Activated CD8-positive, alpha-beta memory T cell treated with anti-CD3 and anti-CD28 coated beads, Interleukin-2, amount 10 ng/mL, durations not matched to agents 7 days and 5 days (primary cell): Measurements from ENCODE around the gene TFG. TPM values are rescaled to one million over a fixed set of nuclear protein-coding genes. Genes with fewer than 3 reads are reported as not detected.

Experiments
- ATAC-seq: fragments of 150-1000 bp; cut with Tn5 transposase; one replicate; pipeline ENCODE4 v1.10.0; 2021; ENCODE audit warnings: moderate library complexity
- CTCF ChIA-PET: fragments of 350-600 bp; sonication (Branson Sonifier 250); formaldehyde crosslinking; loops from one replicate; lab custom pipeline; 2021; ENCODE audit warnings: antibody characterized with exemption; lab: Charles Lee
- DNase-seq: peaks from one replicate; pipeline ENCODE4 v3.0.0-alpha.2; 2020
- H3K27ac Mint-ChIP-seq: one replicate; pipeline ENCODE4 v1.8.0; 2021; ENCODE audit warnings: mild to moderate bottlenecking, mixed read lengths
- H3K27me3 Mint-ChIP-seq: one replicate; pipeline ENCODE4 v1.8.0; 2021; ENCODE audit warnings: mixed read lengths
- H3K36me3 Mint-ChIP-seq: one replicate; pipeline ENCODE4 v1.8.0; 2021; ENCODE audit warnings: mild to moderate bottlenecking, mixed read lengths
- H3K4me1 Mint-ChIP-seq: one replicate; pipeline ENCODE4 v1.8.0; 2021; ENCODE audit warnings: mixed read lengths
- H3K4me3 Mint-ChIP-seq: one replicate; pipeline ENCODE4 v1.8.0; 2021; ENCODE audit warnings: mild to moderate bottlenecking, moderate library complexity, mixed read lengths
- H3K9me3 Mint-ChIP-seq: one replicate; pipeline ENCODE4 v1.8.0; 2022; ENCODE audit warnings: low read depth, mixed read lengths
- total RNA-seq, 2 experiments: library from RNA; stranded (reverse); gene quantifications; one replicate each; pipeline ENCODE4 v1.2.3, GENCODE V29; 2021

The TFG gene
- total RNA-seq, 2 experiments from 2014 or later: 44.0 to 49.0 TPM

DNA sequence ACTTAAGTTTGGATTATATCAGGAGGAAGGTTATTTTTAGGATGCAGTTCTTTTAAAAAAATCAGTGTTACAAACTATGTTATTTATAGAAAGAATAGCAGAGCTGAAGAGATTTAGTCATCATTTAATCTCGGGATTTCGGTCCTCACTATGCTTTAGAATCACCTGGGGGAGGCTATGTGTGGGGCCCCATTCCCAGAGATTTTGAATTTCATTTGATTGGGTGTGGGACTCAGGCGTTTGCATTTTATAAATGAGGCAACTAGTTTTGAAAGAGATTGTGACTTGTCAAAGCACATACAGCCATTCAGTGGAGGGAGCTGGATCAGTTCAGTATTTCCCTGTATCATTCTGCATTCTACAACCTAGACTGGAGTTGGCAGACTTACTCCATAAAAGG, 36.8 kb downstream of the TFG start:
- Mint-ChIP-seq H3K27me3 (no peaks in the 10 kb centered on the region), H3K36me3 (peaks cover 49% of the 10 kb centered on the region)
- no peak for DNase-seq

GRCh38 chr3:100748220-100748619, 38.9 kb downstream of the TFG start:
- peaks cover 47% of the 10 kb centered on the region for H3K36me3 Mint-ChIP-seq
- H3K9me3 Mint-ChIP-seq: no peaks in the 10 kb centered on the region
- no peaks in the 10 kb centered on the region for H3K4me1 Mint-ChIP-seq
- H3K27me3 Mint-ChIP-seq: no peaks in the 10 kb centered on the region
- CTCF ChIA-PET: no interaction called here
- no peak overlapping the region for H3K4me3 Mint-ChIP-seq
- no peak for DNase-seq
- no peak for ATAC-seq
- no peak overlapping the region for H3K27ac Mint-ChIP-seq

More for the DNA sequence above, 36.8 kb downstream of the TFG start:
- no peak for ATAC-seq
- CTCF ChIA-PET: no interaction called here
- Mint-ChIP-seq H3K27ac (no peak overlapping the region), H3K9me3 (no peaks in the 10 kb centered on the region), H3K4me3 (no peak overlapping the region), H3K4me1 (no peaks in the 10 kb centered on the region)

GRCh38 chr3:100748967-100749366, 39.7 kb downstream of the TFG start:
- no peaks in the 10 kb centered on the region for H3K4me1 Mint-ChIP-seq
- no peak for DNase-seq
- H3K36me3 Mint-ChIP-seq: peaks cover 51% of the 10 kb centered on the region
- CTCF ChIA-PET: no interaction called here
- H3K27me3 Mint-ChIP-seq: no peaks in the 10 kb centered on the region
- no peaks in the 10 kb centered on the region for H3K9me3 Mint-ChIP-seq
- no peak for ATAC-seq
- no peak overlapping the region for H3K27ac Mint-ChIP-seq
- no peak overlapping the region for H3K4me3 Mint-ChIP-seq

DNA sequence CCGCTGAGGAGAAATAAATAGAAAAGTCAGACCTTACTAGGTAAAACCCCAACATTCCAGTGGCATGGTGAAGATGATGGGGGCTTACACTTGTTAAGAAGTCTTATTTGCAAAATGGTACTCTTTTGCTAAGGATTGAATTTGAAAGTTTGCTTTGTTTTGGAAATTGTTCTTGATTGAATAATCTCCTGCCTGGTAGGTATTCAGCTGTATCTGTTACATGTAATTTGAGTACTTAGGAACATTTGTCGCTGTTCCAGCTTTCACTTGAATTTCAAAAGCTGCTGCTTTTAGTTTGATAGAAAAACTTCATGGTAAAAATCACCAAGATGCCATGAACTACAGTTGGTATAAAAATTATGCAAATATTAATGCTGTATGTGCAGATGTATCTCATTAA, 44.6 kb downstream of the TFG start:
- Mint-ChIP-seq H3K27me3 (no peaks in the 10 kb centered on the region), H3K36me3 (peaks cover 30% of the 10 kb centered on the region), H3K9me3 (no peaks in the 10 kb centered on the region), H3K4me3 (no peak overlapping the region), H3K27ac (no peak overlapping the region), H3K4me1 (no peaks in the 10 kb centered on the region)
- CTCF ChIA-PET: interaction anchor here (0.6 kb wide), 1 partner anchor 454 kb away, joined by 3 read pairs; no protein-coding TSS in a partner anchor
- ATAC-seq (no peak), DNase-seq (no peak)

DNA sequence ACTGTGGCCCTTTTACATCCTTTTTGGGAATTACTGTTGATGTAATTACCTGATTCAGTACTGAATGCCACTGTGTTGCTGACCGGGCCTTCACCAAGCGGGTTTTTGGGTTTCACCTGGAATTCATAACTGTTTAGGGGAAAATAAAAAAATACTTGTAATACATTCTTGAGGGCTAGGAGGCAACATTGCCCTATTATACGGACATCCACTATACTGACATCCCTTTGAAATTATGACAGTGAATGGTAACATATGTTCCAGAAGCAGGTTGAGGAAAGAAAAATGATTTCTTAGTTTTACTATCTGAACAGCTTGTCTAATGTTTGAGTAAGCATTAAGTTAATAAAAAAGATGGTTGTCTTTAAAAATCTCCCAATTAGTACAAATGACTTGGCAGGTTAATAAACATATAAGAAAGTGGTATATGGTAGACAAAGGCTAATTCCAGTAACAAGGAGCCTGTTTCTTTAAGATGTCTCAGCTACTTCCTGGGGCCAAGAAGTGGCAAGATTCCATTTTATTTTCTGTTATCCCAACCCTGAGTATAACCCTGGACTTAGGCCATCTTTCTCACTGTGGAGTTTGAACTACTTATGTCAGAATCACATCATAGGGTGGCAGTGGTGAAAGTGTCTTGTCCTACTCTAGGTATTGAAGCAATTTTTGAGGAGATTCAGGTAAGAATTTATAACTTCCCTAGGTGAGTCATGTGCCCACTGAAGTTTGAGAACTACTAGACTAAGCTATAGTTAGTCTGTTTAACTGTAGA, 45.5 kb downstream of the TFG start:
- no peak overlapping the region for H3K4me3 Mint-ChIP-seq
- H3K27me3 Mint-ChIP-seq: no peaks in the 10 kb centered on the region
- CTCF ChIA-PET: no interaction called here
- H3K36me3 Mint-ChIP-seq: peaks cover 27% of the 10 kb centered on the region
- no peak for ATAC-seq
- peaks cover 3% of the 10 kb centered on the region for H3K4me1 Mint-ChIP-seq
- no peaks in the 10 kb centered on the region for H3K9me3 Mint-ChIP-seq
- no peak overlapping the region for H3K27ac Mint-ChIP-seq
- no peak for DNase-seq

DNA sequence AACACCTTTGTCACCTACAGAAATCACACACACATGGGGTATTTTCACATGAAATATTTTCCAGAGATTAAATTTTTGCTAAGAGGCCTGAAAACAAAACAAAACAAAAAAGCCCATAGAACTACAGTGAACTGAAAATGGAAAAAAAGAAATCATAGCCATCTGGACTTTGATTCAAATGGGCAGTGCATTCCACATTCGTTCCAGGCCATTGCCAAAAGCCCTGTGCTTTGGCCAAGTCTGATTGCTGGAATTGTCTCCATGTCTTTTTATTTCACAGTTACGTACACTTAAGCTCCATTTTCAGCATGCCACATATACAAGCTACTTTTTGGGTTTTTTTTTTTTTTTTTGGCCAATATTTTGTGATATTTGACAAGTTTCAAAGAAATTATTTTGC, 47.1 kb downstream of the TFG start:
- peaks cover 20% of the 10 kb centered on the region for H3K36me3 Mint-ChIP-seq
- DNase-seq: no peak

DNA sequence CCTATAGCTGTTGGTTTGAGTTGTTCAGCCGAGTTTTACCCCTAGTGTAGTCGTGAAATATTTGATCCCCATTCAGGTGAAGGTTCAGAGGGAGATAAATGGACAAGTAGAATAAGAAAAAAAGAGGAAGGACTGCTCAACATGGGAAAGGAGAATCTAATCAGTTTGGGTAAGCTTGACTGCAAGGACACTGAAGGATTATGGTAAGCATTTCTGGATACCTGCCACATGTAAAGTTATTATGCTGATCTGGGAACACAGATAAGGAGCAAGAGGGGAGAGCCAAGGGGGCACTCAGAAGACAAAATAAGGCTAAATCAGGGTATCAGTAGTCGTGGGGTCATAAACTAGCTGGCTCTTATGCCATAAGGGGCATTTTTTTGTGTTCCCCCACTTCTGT, 49.9 kb downstream of the TFG start:
- ATAC-seq (no peak), DNase-seq (no peak)
- Mint-ChIP-seq H3K27ac (no peak overlapping the region), H3K36me3 (peaks cover 6% of the 10 kb centered on the region), H3K9me3 (no peaks in the 10 kb centered on the region), H3K4me3 (no peak overlapping the region), H3K27me3 (no peaks in the 10 kb centered on the region), H3K4me1 (peaks cover 8% of the 10 kb centered on the region)
- CTCF ChIA-PET: no interaction called here

More for the DNA sequence above, 47.1 kb downstream of the TFG start:
- ATAC-seq: no peak
- no peak overlapping the region for H3K4me3 Mint-ChIP-seq
- no peak overlapping the region for H3K27ac Mint-ChIP-seq
- peaks cover 8% of the 10 kb centered on the region for H3K4me1 Mint-ChIP-seq
- CTCF ChIA-PET: no interaction called here
- no peaks in the 10 kb centered on the region for H3K27me3 Mint-ChIP-seq
- no peaks in the 10 kb centered on the region for H3K9me3 Mint-ChIP-seq

DNA sequence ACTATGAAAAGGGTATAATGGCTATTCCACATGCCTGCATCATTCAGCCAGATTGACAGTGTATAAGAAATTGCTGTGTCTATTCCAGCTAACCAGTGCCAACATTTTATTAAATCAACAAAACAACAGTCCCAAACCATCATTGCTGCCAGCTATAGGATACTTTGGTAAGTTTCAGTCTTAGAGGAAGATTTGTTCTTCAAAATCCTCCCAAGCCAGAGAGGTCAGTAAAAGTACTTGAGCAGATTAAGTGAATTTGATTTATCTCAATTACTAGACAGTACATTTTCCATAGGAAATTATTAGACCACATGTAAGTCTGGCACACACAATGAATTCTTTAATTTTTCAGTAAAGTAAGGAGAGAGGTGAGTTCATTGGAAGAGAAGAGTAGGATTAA, 50.7 kb downstream of the TFG start:
- ATAC-seq (no peak), DNase-seq (no peak)
- peaks cover 7% of the 10 kb centered on the region for H3K36me3 Mint-ChIP-seq
- no peak overlapping the region for H3K4me3 Mint-ChIP-seq
- CTCF ChIA-PET: interaction anchor here (1.1 kb wide), 1 partner anchor 26 kb away, joined by 3 read pairs; no protein-coding TSS in a partner anchor
- H3K9me3 Mint-ChIP-seq: no peaks in the 10 kb centered on the region
- no peaks in the 10 kb centered on the region for H3K27me3 Mint-ChIP-seq
- peaks cover 8% of the 10 kb centered on the region for H3K4me1 Mint-ChIP-seq
- H3K27ac Mint-ChIP-seq: no peak overlapping the region

DNA sequence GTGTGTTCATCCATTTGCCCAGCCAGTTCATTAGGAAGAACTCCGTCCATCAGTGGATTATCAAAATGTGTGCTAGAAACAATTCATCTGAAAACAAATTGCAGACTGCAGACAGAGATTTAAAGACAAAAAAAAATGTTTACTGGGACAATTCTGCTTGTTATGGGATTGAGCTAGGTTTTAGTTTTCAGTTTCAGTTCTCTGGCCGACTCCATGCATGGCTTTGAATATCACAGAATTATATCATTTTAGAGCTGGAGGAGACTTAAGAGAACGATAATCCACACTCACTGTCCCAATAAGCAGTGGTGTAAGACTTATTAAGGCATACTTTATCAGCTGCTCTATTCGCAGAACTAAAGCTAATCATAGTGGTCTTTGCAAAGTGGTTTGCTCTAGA, 51.1 kb downstream of the TFG start:
- no peaks in the 10 kb centered on the region for H3K27me3 Mint-ChIP-seq
- H3K4me1 Mint-ChIP-seq: peaks cover 9% of the 10 kb centered on the region
- peaks cover 3% of the 10 kb centered on the region for H3K36me3 Mint-ChIP-seq
- ATAC-seq (no peak), DNase-seq (no peak)
- H3K27ac Mint-ChIP-seq: no peak overlapping the region
- CTCF ChIA-PET: interaction anchor here (0.9 to 1.3 kb wide), 3 partner anchors 26 to 171 kb away, joined by 3 to 5 read pairs (median 3); no protein-coding TSS in a partner anchor
- H3K9me3 Mint-ChIP-seq: no peaks in the 10 kb centered on the region
- no peak overlapping the region for H3K4me3 Mint-ChIP-seq

GRCh38 chr3:100761211-100761942, 52.1 kb downstream of the TFG start:
- CTCF ChIA-PET: interaction anchor here (0.8 to 1.3 kb wide), 6 partner anchors 27 to 172 kb away, joined by 3 to 5 read pairs (median 3); no protein-coding TSS in a partner anchor
- Mint-ChIP-seq H3K36me3 (peaks cover 3% of the 10 kb centered on the region), H3K27ac (no peak overlapping the region), H3K9me3 (no peaks in the 10 kb centered on the region), H3K4me3 (no peak overlapping the region), H3K4me1 (peaks cover 17% of the 10 kb centered on the region), H3K27me3 (no peaks in the 10 kb centered on the region)
- no peak for DNase-seq
- ATAC-seq: peak; percentile 61

DNA sequence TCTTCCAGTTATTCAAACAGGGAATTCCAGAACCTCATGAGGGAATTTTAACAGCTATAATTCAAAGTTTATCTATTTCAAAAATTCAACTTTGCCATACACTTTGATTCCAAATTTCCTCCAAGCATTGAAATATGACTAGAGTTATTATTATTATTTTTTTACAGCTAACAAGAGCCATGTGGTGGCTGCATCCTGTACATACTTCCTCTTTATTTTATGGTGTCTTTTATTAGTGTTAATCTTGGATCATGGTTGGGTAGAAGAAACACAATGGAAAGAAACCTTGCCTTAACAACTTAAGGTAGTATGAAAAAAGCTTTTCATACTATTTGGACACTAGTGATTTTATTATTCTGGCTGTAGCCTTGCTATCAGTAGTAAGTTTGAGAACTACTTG, 52.7 kb downstream of the TFG start:
- DNase-seq: no peak
- CTCF ChIA-PET: interaction anchor here (1.1 to 1.3 kb wide), 2 partner anchors 48 to 158 kb away, joined by 3 to 4 read pairs; no protein-coding TSS in a partner anchor
- Mint-ChIP-seq H3K4me3 (no peak overlapping the region), H3K9me3 (no peaks in the 10 kb centered on the region), H3K27me3 (no peaks in the 10 kb centered on the region), H3K27ac (no peak overlapping the region), H3K4me1 (peaks cover 17% of the 10 kb centered on the region), H3K36me3 (peaks cover 2% of the 10 kb centered on the region)
- ATAC-seq: no peak

GRCh38 chr3:100765437-100765975, 56.2 kb downstream of the TFG start:
- Mint-ChIP-seq H3K27me3 (no peaks in the 10 kb centered on the region), H3K4me3 (no peak overlapping the region), H3K9me3 (no peaks in the 10 kb centered on the region), H3K27ac (no peak overlapping the region), H3K36me3 (peaks cover 2% of the 10 kb centered on the region), H3K4me1 (peaks cover 10% of the 10 kb centered on the region)
- DNase-seq: no peak
- CTCF ChIA-PET: no interaction called here
- ATAC-seq: no peak

- no peak for ATAC-seq
- Mint-ChIP-seq H3K36me3 (peaks cover 2% of the 10 kb centered on the region), H3K27ac (no peak overlapping the region), H3K27me3 (no peaks in the 10 kb centered on the region), H3K4me1 (peaks cover 10% of the 10 kb centered on the region), H3K9me3 (no peaks in the 10 kb centered on the region), H3K4me3 (no peak overlapping the region)
- DNase-seq: no peak
- CTCF ChIA-PET: no interaction called here
Observed at GRCh38 chr3:100766069-100766468, 56.8 kb downstream of the TFG start.
